RWPE1 (cell line): Measurements from ENCODE around the gene CATSPER3.
A peak's percentile ranks its signal among the peaks of the same experiment; 100 is the strongest.

ENCODE experiments used
- CTCF ChIA-PET: fragments of 350-600 bp; sonication (Branson Sonifier 250); formaldehyde crosslinking; extraction: SDS; loops from one replicate; lab custom pipeline; 2021; lab: Yijun Ruan, JAX
- POLR2A ChIA-PET: fragments of 400-600 bp; formaldehyde crosslinking; extraction: SDS; loops from one replicate; lab custom pipeline; 2020; ENCODE audit warnings: antibody characterized with exemption; ENCODE audit not compliant: low non-redundant PET; lab: Yijun Ruan, JAX
- DNase-seq: peaks from one replicate; pipeline ENCODE4 v3.0.0; 2012; ENCODE audit warnings: low spot score
- H3K27ac ChIP-seq: fragments of 450-650 bp; 2 replicates; pipeline ENCODE4 v1.5.1; 2017
- CTCF ChIP-seq: fragments of 450-650 bp; conservative IDR thresholded peaks from 2 replicates; pipeline ENCODE4 v1.5.1; 2017; ENCODE audit warnings: low read depth, mild to moderate bottlenecking

CATSPER3 gene

GRCh38 chr5:135037519-135038204 lies 70.0 kb downstream of the CATSPER3 start:
- no peak for TF ChIP-seq CTCF
- CTCF ChIA-PET: interaction anchor here (0.7 to 1.9 kb wide), 4 partner anchors 16 to 153 kb away, joined by 3 to 7 read pairs (median 4); no protein-coding TSS in a partner anchor
- no peak overlapping the region for H3K27ac ChIP-seq
- POLR2A ChIA-PET: interaction anchor here (0.6 kb wide), 1 partner anchor 63 kb away, joined by 3 read pairs; no protein-coding TSS in a partner anchor
- DNase-seq: no peak

- H3K27ac ChIP-seq: no peak overlapping the region
- ChIA-PET CTCF (interaction anchor here (0.8 to 1.9 kb wide), 3 partner anchors 12 to 153 kb away, joined by 3 to 7 read pairs (median 5); no protein-coding TSS in a partner anchor), POLR2A (interaction anchor here (0.6 kb wide), 1 partner anchor 63 kb away, joined by 3 read pairs; no protein-coding TSS in a partner anchor)
- DNase-seq: no peak
- no peak for TF ChIP-seq CTCF
Observed at GRCh38 chr5:135038205-135038812, 70.6 kb downstream of the CATSPER3 start.

- CTCF ChIA-PET: interaction anchor here (0.6 to 1.1 kb wide), 3 partner anchors 12 to 152 kb away, joined by 3 read pairs; no protein-coding TSS in a partner anchor
- POLR2A ChIA-PET: no interaction called here
- no peak for DNase-seq
- H3K27ac ChIP-seq: peak overlapping the region; percentile 42; the same call in 1 of the 2 replicates
- no peak for TF ChIP-seq CTCF
Observed at GRCh38 chr5:135038813-135039270, 71.1 kb downstream of the CATSPER3 start.

- TF ChIP-seq CTCF: no peak
- peak overlapping the region; percentile 42 for H3K27ac ChIP-seq
- POLR2A ChIA-PET: no interaction called here
- DNase-seq: peak; percentile 62
- CTCF ChIA-PET: interaction anchor here (0.6 to 1.1 kb wide), 2 partner anchors 21 to 152 kb away, joined by 3 read pairs; no protein-coding TSS in a partner anchor
Observed at GRCh38 chr5:135039271-135040033, 71.7 kb downstream of the CATSPER3 start.

GRCh38 chr5:135040034-135040332 lies 72.3 kb downstream of the CATSPER3 start:
- DNase-seq: no peak
- H3K27ac ChIP-seq: no peak overlapping the region
- POLR2A ChIA-PET: no interaction called here
- CTCF ChIA-PET: interaction anchor here (1.1 kb wide), 1 partner anchor 151 kb away, joined by 3 read pairs; no protein-coding TSS in a partner anchor
- TF ChIP-seq CTCF: no peak
